ENCODE results near the gene TMEM63B. TPM values are rescaled to one million over a fixed set of nuclear protein-coding genes. Genes with fewer than 3 reads are reported as not detected.

TMEM63B gene
- total and polyA plus RNA-seq, 2 of the 8 experiments (the other 6 are each of a cell fraction or from before 2014, with no cell fraction given), result 61.1 to 96.8 TPM

GRCh38 chr6:44169886-44170570, 42.7 kb downstream of the TMEM63B start (continued):
- TF ChIP-seq NANOG (IDR thresholded peaks at IDR 0.05; ENCODE audit: insufficient read depth, low read depth, low read length, poor library complexity, severe bottlenecking) (no peak), ASH2L (IDR thresholded peaks at IDR 0.05; ENCODE audit: low read length) (no peak)

All from H1 (cell line).